Left renal cortex interstitium (tissue), 4 donors: ENCODE data around the gene FAM13A. TPM values are rescaled to one million over a fixed set of nuclear protein-coding genes. Genes with fewer than 3 reads are reported as not detected.
A peak's percentile ranks its signal among the peaks of the same experiment; 100 is the strongest.
"Not testable (repeated sequence)": the region's sequence is repeated elsewhere in the genome, so short reads cannot be mapped to it uniquely, and the experiment has no call there.

Experiments used
- DNase-seq, 4 donors: peaks; one replicate each; pipeline ENCODE4 v3.0.0-alpha.2; 2013; ENCODE audit warnings: low read depth in 4 of 4, low spot score in 2 of 4, missing footprints in 1 of 4
- polyA plus RNA-seq, 4 donors: library from polyadenylated mRNA; unstranded; fragments of 120-200 nt; gene quantifications; one replicate each; pipeline ENCODE4 v1.2.1, GENCODE V29; 2013; ENCODE audit not compliant: insufficient read length in 4 of 4

FAM13A gene
- polyA plus RNA-seq, result 10 to 100 TPM; 27.5 to 41.8 (median 34.8) TPM

- peak; percentile 83 to 97 (median 92) for DNase-seq
These were observed at the start of gene FAM13A for GRCh38 chr4:89056953-89057398. TSS of gene FAM13A (minus strand) at chr4:89057185. CDS start at chr4:89056964, 221 bp downstream.

GRCh38 chr4:89105726-89106125, 48.7 kb upstream of the FAM13A start:
- DNase-seq, result no peak

GRCh38 chr4:89101256-89102161, 44.5 kb upstream of the FAM13A start:
- no peak for DNase-seq

- no peak for DNase-seq
These were observed 43.9 kb upstream of the FAM13A start for GRCh38 chr4:89100853-89101252.

- no peak for DNase-seq
These were observed 42.5 kb upstream of the FAM13A start for GRCh38 chr4:89099471-89099870.

GRCh38 chr4:89099034-89099433, 42.0 kb upstream of the FAM13A start:
- DNase-seq, result no peak

- no peak for DNase-seq
These were observed 21.3 kb upstream of the FAM13A start for GRCh38 chr4:89078300-89078699.

- no peak for DNase-seq
These were observed 20.8 kb upstream of the FAM13A start for GRCh38 chr4:89077761-89078160.

GRCh38 chr4:89072921-89073320, 15.9 kb upstream of the FAM13A start:
- DNase-seq, result no peak

GRCh38 chr4:89071311-89071710, 14.3 kb upstream of the FAM13A start:
- no peak for DNase-seq

- no peak for DNase-seq
These were observed 13.1 kb upstream of the FAM13A start for GRCh38 chr4:89070041-89070440.

- no peak for DNase-seq
These were observed 12.5 kb upstream of the FAM13A start for GRCh38 chr4:89069481-89069880.

GRCh38 chr4:89067417-89067816, 10.4 kb upstream of the FAM13A start:
- DNase-seq, result no peak

- no peak for DNase-seq
These were observed 7.9 kb upstream of the FAM13A start for GRCh38 chr4:89064848-89065247.

- not testable (repeated sequence) for DNase-seq
These were observed 859 bp upstream of the FAM13A start for GRCh38 chr4:89057844-89058243.

GRCh38 chr4:89056292-89056952, 563 bp downstream of the FAM13A start:
- peak in 1 of 4 donors; percentile 15 for DNase-seq

GRCh38 chr4:89055157-89056080, 1.6 kb downstream of the FAM13A start:
- DNase-seq, result peak in 1 of 4 donors; percentile 0

- no peak for DNase-seq
These were observed 2.4 kb downstream of the FAM13A start for GRCh38 chr4:89054627-89055026.

GRCh38 chr4:89049853-89050252, 7.1 kb downstream of the FAM13A start:
- DNase-seq, result no peak

GRCh38 chr4:89048906-89049601, 7.9 kb downstream of the FAM13A start:
- no peak for DNase-seq
